Peyer's patch (tissue), 4 donors: Measurements from ENCODE around the gene DOCK4. TPM values are rescaled to one million over a fixed set of nuclear protein-coding genes. Genes with fewer than 3 reads are reported as not detected.

Source experiments
- DNase-seq, 3 donors: peaks; one replicate each; pipeline ENCODE4 v3.0.0-alpha.2; 2017 to 2019
- H3K27ac ChIP-seq, 4 donors: fragments of 200-600 bp; sonication (generic); one replicate each; pipeline ENCODE4 v1.5.1; 2016 to 2019
- H3K27me3 ChIP-seq, 2 donors: fragments of 200-600 bp; sonication (generic); one replicate each; pipeline ENCODE4 v1.5.1; 2019
- H3K36me3 ChIP-seq, 3 donors: fragments of 200-600 bp; sonication (generic); one replicate each; pipeline ENCODE4 v1.5.1; 2016 to 2019
- H3K4me1 ChIP-seq, 4 donors: fragments of 200-600 bp; sonication (generic); one replicate each; pipeline ENCODE4 v1.5.1; 2016 to 2019
- H3K4me3 ChIP-seq, 4 donors: fragments of 200-600 bp; sonication (generic); 1 replicate in 3 of 4; 2 replicates in 1 of 4; pipeline ENCODE4 v1.5.1; 2016 to 2019; ENCODE audit warnings: mild to moderate bottlenecking in 1 of 4
- H3K9me3 ChIP-seq, 4 donors: fragments of 200-600 bp; sonication (generic); one replicate each; pipeline ENCODE4 v1.5.1; 2016 to 2019; ENCODE audit warnings: mild to moderate bottlenecking in 1 of 4
- POLR2A ChIP-seq, 2 donors: fragments of 450-650 bp; IDR thresholded peaks; one replicate each; pipeline ENCODE4 v1.5.1; 2017; ENCODE audit warnings: antibody characterized with exemption in 2 of 2, mild to moderate bottlenecking in 2 of 2, moderate library complexity in 2 of 2
- total RNA-seq, 4 donors: library from RNA; depleted of rRNA; stranded (reverse); fragments of >200 nt; gene quantifications; one replicate each; pipeline ENCODE4 v1.1.0, GENCODE V29; 2016
- TF ChIP-seq, protein P1 (sequence below), 6 experiments: fragments of 450-650 bp in 4 of 6; fragments of 200-600 bp in 2 of 6; sonication (generic) in 1 of 6; IDR thresholded peaks; one replicate each; pipeline ENCODE4 v1.5.1; 2017 to 2019; ENCODE audit warnings: antibody characterized with exemption in 6 of 6, mild to moderate bottlenecking in 3 of 6, moderate library complexity in 1 of 6

Gene DOCK4
- total RNA-seq, 4 donors from 2014 or later = 5.1 to 52.8 (median 15.5) TPM

DNA sequence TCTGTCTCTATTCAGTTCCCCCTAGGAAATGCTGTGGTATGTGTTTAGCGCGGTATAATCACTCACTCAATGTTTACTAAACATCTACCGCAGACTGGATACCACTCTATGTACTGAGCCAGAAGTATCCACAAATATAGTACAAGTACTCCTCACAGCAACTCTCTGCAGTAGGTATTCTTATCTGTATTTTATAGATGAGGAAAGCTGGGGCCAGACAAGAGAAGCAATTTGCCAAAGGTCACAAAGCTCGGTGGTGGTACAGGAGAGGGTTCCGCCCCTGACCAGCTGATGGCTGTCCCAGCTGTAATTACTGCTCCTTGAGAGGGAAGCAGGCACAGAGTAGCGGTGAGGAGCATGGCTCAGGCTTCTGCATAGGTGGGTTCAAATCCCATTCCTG, 184.1 kb downstream of the DOCK4 start:
- Histone ChIP-seq H3K4me3 (no peak overlapping the region), H3K27ac (no peak overlapping the region)
- DNase-seq = no peak

DNA sequence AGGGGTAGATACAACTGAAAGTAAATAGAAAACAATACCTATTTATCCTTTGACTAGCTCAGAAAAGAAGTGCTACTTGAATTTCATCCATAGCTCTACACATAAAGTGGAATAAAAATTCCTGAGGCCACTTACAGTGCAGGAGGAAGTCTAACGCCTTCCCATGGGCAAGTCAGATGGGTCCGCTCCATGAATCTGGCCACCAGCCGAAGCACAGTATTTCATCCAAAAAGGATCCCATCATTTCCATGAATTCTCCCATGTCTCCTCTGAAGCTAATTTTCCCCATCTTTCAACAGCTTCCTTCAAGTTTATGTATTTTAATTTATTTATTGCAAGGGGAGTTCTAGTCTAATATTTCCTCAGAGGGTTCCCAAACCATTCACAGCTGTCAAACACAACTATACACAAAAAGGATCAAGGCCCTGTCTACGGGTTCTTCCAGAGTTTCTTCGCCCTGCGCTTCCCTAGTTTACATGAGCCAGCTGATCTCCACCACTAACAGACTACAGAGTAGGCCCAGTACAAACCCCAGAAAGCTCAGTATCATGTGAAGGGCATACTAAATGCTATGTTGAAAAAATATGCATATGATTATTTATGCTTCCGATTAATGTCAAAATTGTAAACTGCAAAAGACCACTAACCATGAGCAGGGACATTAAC, 184.7 kb downstream of the DOCK4 start:
- Histone ChIP-seq H3K27me3 (no peaks in the 10 kb centered on the region), H3K9me3 (no peaks in the 10 kb centered on the region), H3K4me1 (no peaks in the 10 kb centered on the region), H3K4me3 (no peak overlapping the region), H3K27ac (no peak overlapping the region), H3K36me3 (no peaks in the 10 kb centered on the region)
- TF ChIP-seq, protein P1, sequence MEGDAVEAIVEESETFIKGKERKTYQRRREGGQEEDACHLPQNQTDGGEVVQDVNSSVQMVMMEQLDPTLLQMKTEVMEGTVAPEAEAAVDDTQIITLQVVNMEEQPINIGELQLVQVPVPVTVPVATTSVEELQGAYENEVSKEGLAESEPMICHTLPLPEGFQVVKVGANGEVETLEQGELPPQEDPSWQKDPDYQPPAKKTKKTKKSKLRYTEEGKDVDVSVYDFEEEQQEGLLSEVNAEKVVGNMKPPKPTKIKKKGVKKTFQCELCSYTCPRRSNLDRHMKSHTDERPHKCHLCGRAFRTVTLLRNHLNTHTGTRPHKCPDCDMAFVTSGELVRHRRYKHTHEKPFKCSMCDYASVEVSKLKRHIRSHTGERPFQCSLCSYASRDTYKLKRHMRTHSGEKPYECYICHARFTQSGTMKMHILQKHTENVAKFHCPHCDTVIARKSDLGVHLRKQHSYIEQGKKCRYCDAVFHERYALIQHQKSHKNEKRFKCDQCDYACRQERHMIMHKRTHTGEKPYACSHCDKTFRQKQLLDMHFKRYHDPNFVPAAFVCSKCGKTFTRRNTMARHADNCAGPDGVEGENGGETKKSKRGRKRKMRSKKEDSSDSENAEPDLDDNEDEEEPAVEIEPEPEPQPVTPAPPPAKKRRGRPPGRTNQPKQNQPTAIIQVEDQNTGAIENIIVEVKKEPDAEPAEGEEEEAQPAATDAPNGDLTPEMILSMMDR (IDR thresholded peaks at IDR 0.05) = no peak
- TF ChIP-seq POLR2A (IDR thresholded peaks at IDR 0.05) = no peak
- DNase-seq = no peak

More for the DNA sequence above, 184.1 kb downstream of the DOCK4 start:
- TF ChIP-seq, protein P1 (IDR thresholded peaks at IDR 0.05) = no peak
- no peak for TF ChIP-seq POLR2A (IDR thresholded peaks at IDR 0.05)
- no peaks in the 10 kb centered on the region for H3K9me3 ChIP-seq
- no peaks in the 10 kb centered on the region for H3K4me1 ChIP-seq
- no peaks in the 10 kb centered on the region for H3K27me3 ChIP-seq
- H3K36me3 ChIP-seq = no peaks in the 10 kb centered on the region

- Histone ChIP-seq H3K4me1 (no peaks in the 10 kb centered on the region), H3K4me3 (no peak overlapping the region), H3K36me3 (no peaks in the 10 kb centered on the region), H3K27me3 (no peaks in the 10 kb centered on the region), H3K9me3 (no peaks in the 10 kb centered on the region), H3K27ac (no peak overlapping the region)
- no peak for DNase-seq
- TF ChIP-seq, protein P1 (IDR thresholded peaks at IDR 0.05) = no peak
- no peak for TF ChIP-seq POLR2A (IDR thresholded peaks at IDR 0.05)
These were observed 185.4 kb downstream of the DOCK4 start for GRCh38 chr7:112020800-112021199.

DNA sequence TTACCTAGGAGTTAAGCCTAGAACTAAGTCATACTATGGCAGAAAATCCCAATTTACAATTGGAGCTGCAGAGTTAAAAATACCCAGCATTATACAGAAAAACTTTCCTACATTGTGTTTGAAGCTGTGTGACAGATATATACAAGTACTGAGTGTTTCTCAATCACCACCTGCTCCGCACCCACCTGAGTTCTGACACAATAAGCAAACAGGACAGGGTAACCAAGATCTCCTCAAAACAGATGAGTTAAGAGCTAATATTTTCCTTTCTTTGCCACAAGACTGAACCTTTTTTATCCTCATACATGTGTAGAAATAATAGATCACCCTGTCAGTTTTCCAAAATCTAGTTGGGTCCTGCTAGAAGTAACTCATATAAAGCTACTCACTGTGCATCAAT, 186.3 kb downstream of the DOCK4 start:
- Histone ChIP-seq H3K9me3 (no peaks in the 10 kb centered on the region), H3K27ac (no peak overlapping the region), H3K4me3 (no peak overlapping the region), H3K4me1 (no peaks in the 10 kb centered on the region), H3K36me3 (no peaks in the 10 kb centered on the region), H3K27me3 (no peaks in the 10 kb centered on the region)
- DNase-seq = no peak
- no peak for TF ChIP-seq POLR2A (IDR thresholded peaks at IDR 0.05)
- TF ChIP-seq, protein P1 (IDR thresholded peaks at IDR 0.05) = no peak

DNA sequence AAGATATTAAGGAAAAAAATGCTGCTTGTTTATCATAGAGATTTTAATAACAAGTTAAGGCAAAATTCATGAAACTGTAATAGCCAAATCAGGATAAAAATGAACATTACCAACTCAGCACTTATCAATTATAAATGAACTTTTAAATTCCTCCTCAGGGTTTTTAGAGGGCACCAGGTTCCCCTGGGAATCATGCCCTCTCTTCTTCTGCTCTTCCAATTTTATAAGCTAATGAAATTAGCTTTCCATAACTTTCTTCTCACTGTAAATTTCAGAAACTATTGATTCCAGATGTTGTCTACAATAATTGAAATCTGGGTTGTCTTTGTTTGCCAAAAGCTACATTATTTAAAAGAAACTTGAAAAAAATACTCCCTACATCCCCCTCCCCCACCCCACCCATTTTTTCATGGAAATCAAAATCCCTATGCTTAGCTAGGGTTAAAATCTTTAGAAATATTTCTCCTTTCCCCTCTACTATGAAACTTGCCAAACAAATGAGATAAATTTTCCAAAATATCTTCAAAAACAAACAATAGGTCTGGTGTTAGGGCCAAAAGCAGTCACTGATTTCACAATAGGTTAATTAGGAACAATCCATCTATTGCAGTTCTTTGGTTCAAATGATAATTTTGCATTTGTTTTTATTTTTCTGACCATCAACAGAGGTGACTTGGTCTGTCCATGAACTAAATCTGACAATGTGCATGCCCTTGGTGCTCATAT, 187.7 kb downstream of the DOCK4 start:
- H3K4me3 ChIP-seq = no peak overlapping the region
- no peaks in the 10 kb centered on the region for H3K9me3 ChIP-seq
- no peaks in the 10 kb centered on the region for H3K4me1 ChIP-seq
- no peak overlapping the region for H3K27ac ChIP-seq
- no peaks in the 10 kb centered on the region for H3K36me3 ChIP-seq
- no peak for TF ChIP-seq POLR2A (IDR thresholded peaks at IDR 0.05)
- TF ChIP-seq, protein P1 (IDR thresholded peaks at IDR 0.05) = no peak
- H3K27me3 ChIP-seq = no peaks in the 10 kb centered on the region
- DNase-seq = no peak
